BJ (cell line): ENCODE data around the gene HBS1L. TPM values are rescaled to one million over a fixed set of nuclear protein-coding genes. Genes with fewer than 3 reads are reported as not detected.

Experiments used
- CTCF ChIA-PET: fragments of 350-600 bp; formaldehyde crosslinking; extraction: SDS; loops from one replicate; lab custom pipeline; 2021; ENCODE audit warnings: antibody characterized with exemption, inconsistent platforms; lab: Yijun Ruan, JAX
- POLR2A ChIA-PET: fragments of 300-600 bp; sonication (Branson Sonifier 250); formaldehyde crosslinking; extraction: SDS; loops from one replicate; lab custom pipeline; 2021; ENCODE audit warnings: antibody characterized with exemption; lab: Charles Lee
- DNase-seq: peaks from one replicate; pipeline ENCODE4 v3.0.0-alpha.2; 2011; ENCODE audit warnings: low read depth
- H3K27me3 ChIP-seq: 2 replicates; pipeline ENCODE4 v1.6.0; 2011; ENCODE audit warnings: low read length; ENCODE audit not compliant: control insufficient read depth, insufficient read depth
- H3K36me3 ChIP-seq: 2 replicates; pipeline ENCODE4 v1.5.1; 2011; ENCODE audit warnings: low read length; ENCODE audit not compliant: control insufficient read depth, insufficient read depth
- H3K4me3 ChIP-seq: 2 replicates; pipeline ENCODE4 v1.5.1; 2011; ENCODE audit warnings: low read depth, mild to moderate bottlenecking, control low read depth, low read length
- CTCF ChIP-seq: IDR thresholded peaks from 2 replicates; pipeline ENCODE4 v1.5.1; 2011; ENCODE audit warnings: low read depth, mild to moderate bottlenecking, control low read depth, inconsistent platforms, low read length, moderate library complexity; ENCODE audit not compliant: insufficient read depth
- polyA plus RNA-seq: library from polyadenylated mRNA; depleted of rRNA; stranded (reverse); fragments of >200 nt; gene quantifications from 2 replicates; pipeline ENCODE4 v1.2.3, GENCODE V29; 2011

Gene HBS1L
- polyA plus RNA-seq, 1 experiment, result 44.3 TPM

- no peak for DNase-seq
- Histone ChIP-seq H3K27me3 (no peaks in the 10 kb centered on the region), H3K36me3 (no peaks in the 10 kb centered on the region), H3K4me3 (no peak overlapping the region)
- CTCF ChIA-PET, result interaction anchor here (1.9 kb wide), 1 partner anchor 825 kb away, joined by 5 read pairs; no protein-coding TSS in a partner anchor
- POLR2A ChIA-PET, result no interaction called here
- no peak for TF ChIP-seq CTCF
Observed at GRCh38 chr6:134948142-134948541, 106.5 kb downstream of the HBS1L start.

GRCh38 chr6:134945045-134945444 lies 109.6 kb downstream of the HBS1L start:
- H3K4me3 ChIP-seq, result no peak overlapping the region
- DNase-seq, result no peak
- no peak for TF ChIP-seq CTCF
- ChIA-PET CTCF (interaction anchor here (0.9 to 1.4 kb wide), 2 partner anchors 62 to 822 kb away, joined by 3 to 5 read pairs; no protein-coding TSS in a partner anchor), POLR2A (no interaction called here)
- H3K27me3 ChIP-seq, result no peaks in the 10 kb centered on the region
- no peaks in the 10 kb centered on the region for H3K36me3 ChIP-seq

GRCh38 chr6:134943522-134944111 lies 111.0 kb downstream of the HBS1L start:
- no peak for TF ChIP-seq CTCF
- H3K27me3 ChIP-seq, result no peaks in the 10 kb centered on the region
- no peaks in the 10 kb centered on the region for H3K36me3 ChIP-seq
- POLR2A ChIA-PET, result no interaction called here
- H3K4me3 ChIP-seq, result no peak overlapping the region
- CTCF ChIA-PET, result interaction anchor here (1.0 to 5.8 kb wide), 7 partner anchors 10 to 847 kb away, joined by 3 to 61 read pairs (median 4); no protein-coding TSS in a partner anchor
- no peak for DNase-seq

- ChIA-PET POLR2A (no interaction called here), CTCF (interaction anchor here (0.6 to 5.8 kb wide), 5 partner anchors 18 to 816 kb away, joined by 3 to 63 read pairs (median 6); no protein-coding TSS in a partner anchor)
- Histone ChIP-seq H3K4me3 (no peak overlapping the region), H3K36me3 (no peaks in the 10 kb centered on the region), H3K27me3 (no peaks in the 10 kb centered on the region)
- TF ChIP-seq CTCF, result no peak
- DNase-seq, result no peak
Observed at GRCh38 chr6:134938896-134939295, 115.7 kb downstream of the HBS1L start.

- ChIA-PET POLR2A (no interaction called here), CTCF (interaction anchor here (0.8 to 4.1 kb wide), 3 partner anchors 28 to 820 kb away, joined by 3 to 63 read pairs (median 3); no protein-coding TSS in a partner anchor)
- DNase-seq, result no peak
- TF ChIP-seq CTCF, result no peak
- no peaks in the 10 kb centered on the region for H3K36me3 ChIP-seq
- no peak overlapping the region for H3K4me3 ChIP-seq
- no peaks in the 10 kb centered on the region for H3K27me3 ChIP-seq
Observed at GRCh38 chr6:134937426-134937825, 117.2 kb downstream of the HBS1L start.
